Hepatocyte (in vitro differentiated cells): ENCODE data around the gene RASSF1. TPM values are rescaled to one million over a fixed set of nuclear protein-coding genes. Genes with fewer than 3 reads are reported as not detected.
A peak's percentile ranks its signal among the peaks of the same experiment; 100 is the strongest.
"Not testable (repeated sequence)": the region's sequence is repeated elsewhere in the genome, so short reads cannot be mapped to it uniquely, and the experiment has no call there.

Source experiments
- DNase-seq: peaks from one replicate; pipeline ENCODE4 v3.0.0-alpha.2; 2016; ENCODE audit warnings: low spot score
- H2AFZ ChIP-seq: fragments of 200-600 bp; sonication (generic); 2 replicates; pipeline ENCODE4 v1.6.0; 2016; ENCODE audit warnings: antibody characterized with exemption, mild to moderate bottlenecking
- H3K27ac ChIP-seq: fragments of 200-600 bp; sonication (generic); 2 replicates; pipeline ENCODE4 v1.5.1; 2016; ENCODE audit warnings: mild to moderate bottlenecking
- H3K27me3 ChIP-seq: fragments of 200-600 bp; sonication (generic); 2 replicates; pipeline ENCODE4 v1.6.1; 2016
- H3K36me3 ChIP-seq: fragments of 200-600 bp; sonication (generic); replicated peaks from 2 replicates; pipeline ENCODE4 v1.5.1; 2016; ENCODE audit warnings: low read depth; ENCODE audit not compliant: insufficient read depth
- H3K4me1 ChIP-seq: fragments of 200-600 bp; sonication (generic); 2 replicates; pipeline ENCODE4 v1.5.1; 2016; ENCODE audit warnings: mild to moderate bottlenecking, moderate library complexity; ENCODE audit not compliant: insufficient read depth
- H3K4me2 ChIP-seq: fragments of 200-600 bp; sonication (generic); 2 replicates; pipeline ENCODE4 v1.6.0; 2016
- H3K4me3 ChIP-seq: fragments of 200-600 bp; sonication (generic); 2 replicates; pipeline ENCODE4 v1.5.1; 2016; ENCODE audit warnings: mild to moderate bottlenecking
- H3K79me2 ChIP-seq: fragments of 200-600 bp; sonication (generic); 2 replicates; pipeline ENCODE4 v1.6.0; 2017; ENCODE audit warnings: mild to moderate bottlenecking
- H3K9me2 ChIP-seq: fragments of 200-600 bp; sonication (generic); replicated peaks from 2 replicates; pipeline ENCODE4 v1.6.0; 2017; ENCODE audit warnings: mild to moderate bottlenecking; ENCODE audit not compliant: insufficient read depth
- H3K9me3 ChIP-seq: fragments of 200-600 bp; sonication (generic); 2 replicates; pipeline ENCODE4 v1.5.1; 2016; ENCODE audit warnings: low read depth, mild to moderate bottlenecking
- H4K20me1 ChIP-seq: fragments of 200-600 bp; sonication (generic); 2 replicates; pipeline ENCODE4 v1.6.0; 2016; ENCODE audit warnings: mild to moderate bottlenecking; ENCODE audit not compliant: insufficient read depth, poor library complexity, severe bottlenecking
- CTCF ChIP-seq: fragments of 200-600 bp; sonication (generic); IDR thresholded peaks from 2 replicates; pipeline ENCODE4 v1.5.1; 2016; ENCODE audit warnings: antibody characterized with exemption, mild to moderate bottlenecking; ENCODE audit not compliant: poor library complexity
- EZH2 ChIP-seq: fragments of 200-600 bp; sonication (generic); IDR thresholded peaks from 2 replicates; pipeline ENCODE4 v1.6.1; 2016; ENCODE audit warnings: antibody characterized with exemption, mild to moderate bottlenecking, borderline replicate concordance
- EZH2phosphoT487 ChIP-seq: fragments of 200-600 bp; sonication (generic); IDR thresholded peaks from one replicate; pipeline ENCODE4 v1.6.1; 2018; ENCODE audit warnings: antibody characterized with exemption, mild to moderate bottlenecking, low read depth, moderate library complexity; ENCODE audit not compliant: unreplicated experiment, severe bottlenecking
- WGBS: methylation state at CpG from one replicate; pipeline ENCODE4 v1.1.6; 2016; ENCODE audit warnings: low lambda C conversion rate; ENCODE audit errors: missing lambda C conversion rate; 5-methylcytosine and 5-hydroxymethylcytosine counted together
- polyA plus RNA-seq: library from polyadenylated mRNA; unstranded; fragments of >200 nt; fragmentation: Nextera tagmentation; extraction: Ambion mirVana; gene quantifications from 2 replicates; pipeline ENCODE4 v1.2.1, GENCODE V29; 2016
- total RNA-seq: library from RNA; depleted of rRNA; stranded (reverse); fragments of >200 nt; gene quantifications from 2 replicates; pipeline ENCODE4 v1.2.3, GENCODE V29; 2014

The RASSF1 gene
- total and polyA plus RNA-seq, 2 experiments from 2014 or later = 11.3 to 22.9 TPM

DNA sequence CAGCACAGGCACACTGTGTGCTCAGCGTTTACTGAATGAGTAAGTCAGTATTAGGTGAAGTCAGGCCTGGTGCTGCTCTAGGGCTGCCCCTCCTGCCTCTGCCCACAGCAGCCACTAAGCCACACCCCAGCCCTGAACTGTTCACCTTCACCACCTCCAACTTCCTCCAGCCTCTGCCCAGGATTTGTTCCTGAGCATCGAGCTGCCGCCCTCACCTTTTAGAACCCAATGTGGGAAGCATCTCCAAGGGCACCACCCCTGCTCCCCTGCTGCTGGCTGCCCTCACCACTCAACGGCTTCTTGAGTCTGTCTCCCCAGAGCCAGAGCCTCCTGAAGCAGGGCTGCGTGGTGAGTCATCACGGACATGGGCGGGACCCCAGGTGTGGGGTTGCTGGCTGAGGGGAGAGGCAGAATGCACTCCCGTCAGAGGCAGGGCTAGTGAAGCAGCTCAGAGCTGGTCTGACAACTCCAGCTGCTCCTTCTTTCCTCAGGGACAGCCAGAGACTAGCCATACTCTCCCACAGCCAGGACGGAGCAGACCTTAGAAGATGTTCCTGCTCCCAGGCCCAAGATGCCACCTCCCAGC is 23.9 kb downstream of the RASSF1 start:
- WGBS = 47% methylated on average over 9 of the region's 9 CpGs
- Histone ChIP-seq H3K9me2 (no peaks in the 10 kb centered on the region), H3K4me1 (peaks cover 37% of the 10 kb centered on the region), H3K27me3 (no peaks in the 10 kb centered on the region), H2AFZ (no peak overlapping the region), H4K20me1 (peaks cover 3% of the 10 kb centered on the region), H3K9me3 (no peaks in the 10 kb centered on the region), H3K4me3 (no peak overlapping the region), H3K27ac (peak overlapping the region; percentile 91), H3K79me2 (peaks cover 38% of the 10 kb centered on the region), H3K36me3 (no peaks in the 10 kb centered on the region), H3K4me2 (peak overlapping the region; percentile 61)
- DNase-seq = peak; percentile 91
- TF ChIP-seq EZH2phosphoT487 = no peak
- TF ChIP-seq EZH2 = no peak
- TF ChIP-seq CTCF = no peak

GRCh38 chr3:50314816-50315215 is 25.8 kb downstream of the RASSF1 start:
- Histone ChIP-seq H3K4me2 (no peak overlapping the region), H4K20me1 (peaks cover 3% of the 10 kb centered on the region), H3K79me2 (peaks cover 28% of the 10 kb centered on the region), H3K27me3 (no peaks in the 10 kb centered on the region), H3K9me3 (no peaks in the 10 kb centered on the region), H3K9me2 (no peaks in the 10 kb centered on the region), H3K4me1 (peaks cover 30% of the 10 kb centered on the region), H2AFZ (no peak overlapping the region), H3K4me3 (no peak overlapping the region), H3K36me3 (no peaks in the 10 kb centered on the region), H3K27ac (no peak overlapping the region)
- WGBS = 96% methylated on average over 4 of the region's 4 CpGs
- TF ChIP-seq EZH2phosphoT487 (no peak), EZH2 (no peak), CTCF (no peak)
- DNase-seq = no peak

DNA sequence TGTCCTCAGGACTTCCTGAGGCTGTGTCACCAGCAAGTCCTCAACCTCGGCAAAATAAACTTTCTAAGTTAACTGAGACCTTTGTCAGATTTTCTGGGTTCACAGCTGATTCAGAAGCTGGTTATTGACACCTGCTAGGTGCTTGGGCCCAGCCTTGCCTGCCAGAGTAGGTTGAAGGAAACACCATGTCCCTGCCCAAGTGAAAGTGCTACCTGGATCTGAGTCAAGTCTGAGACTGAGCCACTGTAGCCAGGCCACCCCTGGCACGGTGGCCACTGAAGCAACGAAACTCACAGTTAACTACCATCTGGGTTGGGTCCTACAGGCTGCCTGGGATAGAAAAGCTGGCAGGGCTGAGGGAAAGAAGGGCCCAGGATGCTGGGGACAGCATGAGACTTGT is 26.3 kb downstream of the RASSF1 start:
- DNase-seq = no peak
- H2AFZ ChIP-seq = no peak overlapping the region
- TF ChIP-seq EZH2phosphoT487 (no peak), CTCF (no peak), EZH2 (no peak)
- no peak overlapping the region for H3K4me2 ChIP-seq
- H3K36me3 ChIP-seq = no peaks in the 10 kb centered on the region
- no peak overlapping the region for H3K27ac ChIP-seq
- no peak overlapping the region for H3K4me3 ChIP-seq
- peaks cover 23% of the 10 kb centered on the region for H3K79me2 ChIP-seq
- peaks cover 26% of the 10 kb centered on the region for H3K4me1 ChIP-seq
- H3K27me3 ChIP-seq = no peaks in the 10 kb centered on the region
- no peaks in the 10 kb centered on the region for H3K9me2 ChIP-seq
- peaks cover 3% of the 10 kb centered on the region for H4K20me1 ChIP-seq
- no peaks in the 10 kb centered on the region for H3K9me3 ChIP-seq
- WGBS = 90% methylated on average over 3 of the region's 3 CpGs

DNA sequence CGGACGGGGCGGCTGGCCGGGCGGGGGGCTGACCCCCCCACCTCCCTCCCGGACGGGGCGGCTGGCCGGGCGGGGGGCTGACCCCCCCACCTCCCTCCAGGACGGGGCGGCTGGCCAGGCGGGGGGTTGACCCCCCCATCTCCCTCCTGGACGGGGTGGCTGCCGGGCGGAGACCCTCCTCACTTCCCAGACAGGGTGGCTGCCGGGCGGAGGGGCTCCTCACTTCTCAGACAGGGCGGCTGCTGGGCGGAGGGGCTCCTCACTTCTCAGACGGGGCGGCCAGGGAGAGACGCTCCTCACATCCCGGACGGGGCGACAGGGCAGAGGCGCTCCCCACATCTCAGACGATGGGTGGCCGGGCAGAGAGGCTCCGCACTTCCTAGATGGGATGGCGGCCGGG is 28.6 kb downstream of the RASSF1 start:
- not testable (repeated sequence) for H3K9me3 ChIP-seq, H2AFZ ChIP-seq, H3K27me3 ChIP-seq, H4K20me1 ChIP-seq, H3K27ac ChIP-seq, H3K9me2 ChIP-seq, H3K36me3 ChIP-seq, DNase-seq, H3K4me2 ChIP-seq, H3K79me2 ChIP-seq, H3K4me3 ChIP-seq, H3K4me1 ChIP-seq
- 96% methylated on average over 15 of the region's 32 CpGs for WGBS
